ENCODE data around the gene ZP1. TPM values are rescaled to one million over a fixed set of nuclear protein-coding genes. Genes with fewer than 3 reads are reported as not detected.

The ZP1 gene
- total and polyA plus RNA-seq, 2 experiments from 2014 or later = not detected

DNA sequence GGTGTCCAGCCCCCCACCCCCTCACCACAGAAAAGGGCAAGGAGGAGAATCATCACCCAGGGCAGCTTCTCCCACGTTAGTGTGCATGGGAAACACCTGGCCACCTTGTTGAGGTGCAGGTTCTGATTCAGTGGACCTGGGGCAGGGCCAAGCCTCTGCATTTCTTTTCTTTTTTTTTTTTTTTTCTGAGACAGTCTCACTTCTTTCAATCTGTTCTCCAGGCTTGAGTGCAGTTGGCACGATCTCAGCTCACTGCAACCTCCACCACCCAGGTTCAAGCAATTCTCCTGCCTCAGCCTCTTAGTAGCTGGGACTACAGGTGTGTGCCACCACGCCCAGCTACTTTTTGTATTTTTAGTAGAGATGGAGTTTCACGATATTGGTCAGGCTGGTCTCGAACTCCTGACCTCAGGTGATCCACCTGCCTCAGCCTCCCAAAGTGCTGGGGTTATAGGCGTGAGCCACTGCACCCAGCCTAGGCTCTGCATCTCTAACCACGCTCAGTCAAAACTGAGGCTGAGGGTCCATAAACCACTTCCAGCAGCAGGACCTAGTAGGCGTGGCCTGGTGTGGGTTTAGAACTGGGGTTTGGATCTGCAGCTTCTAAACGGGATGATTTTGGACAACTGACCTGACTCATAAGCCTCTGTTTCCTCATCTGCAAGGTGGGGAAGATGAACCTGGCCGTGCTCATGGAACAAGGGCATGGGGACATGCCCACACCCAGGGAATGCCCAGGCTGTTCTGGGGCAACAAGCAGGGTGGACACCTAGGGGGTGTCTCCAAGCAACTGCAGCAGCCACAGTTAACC is 734 bp downstream of the ZP1 start:
- no peaks in the 10 kb centered on the region for H3K36me3 ChIP-seq (ENCODE audit: insufficient read depth)
- H3F3A ChIP-seq (replicated peaks; ENCODE audit: low read depth) = no peaks in the 10 kb centered on the region
- no peak overlapping the region for H2AFZ ChIP-seq
- H3K27ac ChIP-seq (ENCODE audit: low read depth) = no peak overlapping the region
- ATAC-seq (no peak), DNase-seq (ENCODE audit: low spot score) (no peak)
- Mint-ChIP-seq H3K4me3 (no peak overlapping the region), H3K36me3 (ENCODE audit: low read depth) (no peaks in the 10 kb centered on the region), H3K9me3 (no peaks in the 10 kb centered on the region; the same call in 2 of the 3 replicates), H3K27me3 (ENCODE audit: insufficient read depth, low read depth, poor library complexity) (peaks cover 4% of the 10 kb centered on the region), H3K27ac (no peak overlapping the region), H3K4me1 (peaks cover 2% of the 10 kb centered on the region; the same call in 2 of the 3 replicates)
- no peaks in the 10 kb centered on the region for H3K9me2 ChIP-seq (ENCODE audit: insufficient read depth)
- H3K4me3 ChIP-seq = no peak overlapping the region
- no peaks in the 10 kb centered on the region for H3K27me3 ChIP-seq (ENCODE audit: insufficient read depth)
- TF ChIP-seq NANOG (IDR thresholded peaks at IDR 0.05; ENCODE audit: borderline replicate concordance) (no peak), CTCF (conservative IDR thresholded peaks at IDR 0.05; ENCODE audit: low read depth in 2 of 2) (no peak), ETS1 (IDR thresholded peaks at IDR 0.05) (no peak), JUNB (IDR thresholded peaks at IDR 0.05; ENCODE audit: unreplicated experiment) (no peak), CREB1 (CRISPR knock-in tag; IDR thresholded peaks at IDR 0.05; ENCODE audit: low read depth) (no peak), ZNF462 (CRISPR knock-in tag; IDR thresholded peaks at IDR 0.05) (no peak), STAT1 (IDR thresholded peaks at IDR 0.05; ENCODE audit: unreplicated experiment) (no peak)
- TF ChIP-seq, protein P1, sequence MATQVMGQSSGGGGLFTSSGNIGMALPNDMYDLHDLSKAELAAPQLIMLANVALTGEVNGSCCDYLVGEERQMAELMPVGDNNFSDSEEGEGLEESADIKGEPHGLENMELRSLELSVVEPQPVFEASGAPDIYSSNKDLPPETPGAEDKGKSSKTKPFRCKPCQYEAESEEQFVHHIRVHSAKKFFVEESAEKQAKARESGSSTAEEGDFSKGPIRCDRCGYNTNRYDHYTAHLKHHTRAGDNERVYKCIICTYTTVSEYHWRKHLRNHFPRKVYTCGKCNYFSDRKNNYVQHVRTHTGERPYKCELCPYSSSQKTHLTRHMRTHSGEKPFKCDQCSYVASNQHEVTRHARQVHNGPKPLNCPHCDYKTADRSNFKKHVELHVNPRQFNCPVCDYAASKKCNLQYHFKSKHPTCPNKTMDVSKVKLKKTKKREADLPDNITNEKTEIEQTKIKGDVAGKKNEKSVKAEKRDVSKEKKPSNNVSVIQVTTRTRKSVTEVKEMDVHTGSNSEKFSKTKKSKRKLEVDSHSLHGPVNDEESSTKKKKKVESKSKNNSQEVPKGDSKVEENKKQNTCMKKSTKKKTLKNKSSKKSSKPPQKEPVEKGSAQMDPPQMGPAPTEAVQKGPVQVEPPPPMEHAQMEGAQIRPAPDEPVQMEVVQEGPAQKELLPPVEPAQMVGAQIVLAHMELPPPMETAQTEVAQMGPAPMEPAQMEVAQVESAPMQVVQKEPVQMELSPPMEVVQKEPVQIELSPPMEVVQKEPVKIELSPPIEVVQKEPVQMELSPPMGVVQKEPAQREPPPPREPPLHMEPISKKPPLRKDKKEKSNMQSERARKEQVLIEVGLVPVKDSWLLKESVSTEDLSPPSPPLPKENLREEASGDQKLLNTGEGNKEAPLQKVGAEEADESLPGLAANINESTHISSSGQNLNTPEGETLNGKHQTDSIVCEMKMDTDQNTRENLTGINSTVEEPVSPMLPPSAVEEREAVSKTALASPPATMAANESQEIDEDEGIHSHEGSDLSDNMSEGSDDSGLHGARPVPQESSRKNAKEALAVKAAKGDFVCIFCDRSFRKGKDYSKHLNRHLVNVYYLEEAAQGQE (IDR thresholded peaks at IDR 0.05; ENCODE audit: unreplicated experiment) = no peak
- H3K79me2 ChIP-seq (replicated peaks; ENCODE audit: insufficient read depth) = no peaks in the 10 kb centered on the region
- H3K4me1 ChIP-seq (ENCODE audit: insufficient read depth) = no peaks in the 10 kb centered on the region
- no peak overlapping the region for H3K4me2 ChIP-seq
- no peaks in the 10 kb centered on the region for H4K20me1 ChIP-seq (replicated peaks; ENCODE audit: insufficient read depth)

All from GM23338 (cell line).